GM18511 (cell line): ENCODE data around the gene ENTPD6.

Experiments
- ATAC-seq: cut with Tn5 transposase; IDR thresholded peaks from one replicate; pipeline ENCODE4 v1.9.1; 2021; ENCODE audit warnings: mild to moderate bottlenecking, moderate library complexity; ENCODE audit not compliant: unreplicated experiment

The ENTPD6 gene

GRCh38 chr20:25273541-25274358, 78.2 kb downstream of the ENTPD6 start:
- no peak for ATAC-seq

- ATAC-seq = no peak
Observed at GRCh38 chr20:25274481-25274880, 79.0 kb downstream of the ENTPD6 start.

GRCh38 chr20:25274891-25275812, 79.6 kb downstream of the ENTPD6 start:
- no peak for ATAC-seq

GRCh38 chr20:25275813-25276532, 80.5 kb downstream of the ENTPD6 start:
- no peak for ATAC-seq
